Activated CD4-positive, alpha-beta T cell treated with anti-CD3 and anti-CD28 coated beads, Interleukin-2, amount 10 ng/mL, durations not matched to agents 24 days and 14 days (primary cell): ENCODE data around the gene PPFIA3. TPM values are rescaled to one million over a fixed set of nuclear protein-coding genes. Genes with fewer than 3 reads are reported as not detected.
"Not testable (repeated sequence)": the region's sequence is repeated elsewhere in the genome, so short reads cannot be mapped to it uniquely, and the experiment has no call there.

ENCODE experiments used
- DNase-seq: peaks from one replicate; pipeline ENCODE4 v3.0.0; 2022
- H3K27ac Mint-ChIP-seq: one replicate; pipeline ENCODE4 v1.8.0; 2022; ENCODE audit warnings: mild to moderate bottlenecking, mixed read lengths
- H3K27me3 Mint-ChIP-seq: one replicate; pipeline ENCODE4 v1.8.0; 2022; ENCODE audit warnings: mixed read lengths
- H3K36me3 Mint-ChIP-seq: one replicate; pipeline ENCODE4 v1.8.0; 2022; ENCODE audit warnings: low read depth, mild to moderate bottlenecking, mixed read lengths
- H3K4me1 Mint-ChIP-seq: one replicate; pipeline ENCODE4 v1.8.0; 2021; ENCODE audit warnings: mixed read lengths
- H3K4me3 Mint-ChIP-seq: one replicate; pipeline ENCODE4 v1.8.0; 2022; ENCODE audit warnings: mild to moderate bottlenecking, moderate library complexity, mixed read lengths
- H3K9me3 Mint-ChIP-seq: one replicate; pipeline ENCODE4 v1.8.0; 2021; ENCODE audit warnings: mixed read lengths
- intact Hi-C: fragments of 100-400 bp; cut with micrococcal nuclease; formaldehyde crosslinking; loops from one replicate; pipeline ENCODE4 v1.15.1; 2023
- total RNA-seq: library from RNA; stranded (reverse); gene quantifications from 2 replicates; pipeline ENCODE4 v1.2.3, GENCODE V29; 2022

Gene PPFIA3
- total RNA-seq, 1 donor from 2014 or later = 4.5 TPM

DNA sequence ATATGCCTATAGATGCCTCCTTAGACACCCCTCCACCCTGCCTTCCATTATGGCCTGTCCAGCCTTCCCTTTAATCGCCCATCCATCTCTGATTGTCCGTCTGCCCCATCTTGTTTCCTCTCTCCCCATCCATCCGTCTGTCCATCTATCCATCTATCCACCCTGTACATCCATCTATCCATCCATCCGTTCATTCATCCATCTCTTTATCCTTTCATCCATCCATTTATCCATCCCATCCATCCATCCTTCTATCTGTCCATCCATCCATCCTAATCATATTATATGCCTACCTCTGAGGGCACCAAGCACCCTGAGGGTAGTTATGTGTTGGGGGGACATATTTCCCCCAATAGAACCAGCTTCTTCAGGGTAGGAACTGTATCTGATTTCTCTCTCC lies 61.3 kb downstream of the PPFIA3 start:
- no peaks in the 10 kb centered on the region for H3K27me3 Mint-ChIP-seq
- DNase-seq = no peak
- intact Hi-C loops = no loop called here
- no peak overlapping the region for H3K4me3 Mint-ChIP-seq
- no peaks in the 10 kb centered on the region for H3K36me3 Mint-ChIP-seq
- peaks cover 4% of the 10 kb centered on the region for H3K4me1 Mint-ChIP-seq
- peaks cover 14% of the 10 kb centered on the region for H3K9me3 Mint-ChIP-seq
- no peak overlapping the region for H3K27ac Mint-ChIP-seq

DNA sequence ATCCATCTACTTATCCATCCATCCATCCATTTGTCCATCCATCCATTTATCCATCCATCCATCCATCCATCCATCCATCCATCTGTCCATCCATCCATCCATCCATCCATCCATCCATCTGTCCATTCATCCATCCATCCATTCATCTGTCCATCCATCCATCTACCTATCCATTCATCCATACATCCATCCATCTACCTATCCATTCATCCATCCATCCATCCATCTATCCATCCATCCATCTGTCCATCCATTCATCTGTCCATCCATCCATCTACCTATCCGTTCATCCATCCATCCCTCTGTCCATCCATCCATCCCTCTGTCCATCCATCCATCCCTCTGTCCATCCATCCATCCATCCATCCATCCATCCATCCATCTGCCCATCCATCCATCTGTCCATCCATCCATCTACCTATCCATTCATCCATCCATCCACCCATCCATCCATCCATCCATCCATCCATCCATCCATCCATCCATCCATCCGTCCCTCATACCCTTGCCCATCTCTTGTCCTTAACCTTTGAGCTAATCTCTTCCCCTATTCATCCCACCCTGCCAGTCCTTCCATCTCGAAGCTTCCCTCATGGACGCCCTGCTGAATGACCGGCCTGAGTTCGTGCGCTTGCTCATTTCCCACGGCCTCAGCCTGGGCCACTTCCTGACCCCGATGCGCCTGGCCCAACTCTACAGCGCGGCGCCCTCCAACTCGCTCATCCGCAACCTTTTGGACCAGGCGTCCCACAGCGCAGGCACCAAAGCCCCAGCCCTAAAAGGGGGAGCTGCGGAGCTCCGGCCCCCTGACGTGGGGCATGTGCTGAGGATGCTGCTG lies 62.9 kb downstream of the PPFIA3 start:
- H3K36me3 Mint-ChIP-seq, intact Hi-C loops, H3K27ac Mint-ChIP-seq, H3K4me3 Mint-ChIP-seq, DNase-seq, H3K27me3 Mint-ChIP-seq, H3K4me1 Mint-ChIP-seq: not testable (repeated sequence)
- peaks cover 14% of the 10 kb centered on the region for H3K9me3 Mint-ChIP-seq

DNA sequence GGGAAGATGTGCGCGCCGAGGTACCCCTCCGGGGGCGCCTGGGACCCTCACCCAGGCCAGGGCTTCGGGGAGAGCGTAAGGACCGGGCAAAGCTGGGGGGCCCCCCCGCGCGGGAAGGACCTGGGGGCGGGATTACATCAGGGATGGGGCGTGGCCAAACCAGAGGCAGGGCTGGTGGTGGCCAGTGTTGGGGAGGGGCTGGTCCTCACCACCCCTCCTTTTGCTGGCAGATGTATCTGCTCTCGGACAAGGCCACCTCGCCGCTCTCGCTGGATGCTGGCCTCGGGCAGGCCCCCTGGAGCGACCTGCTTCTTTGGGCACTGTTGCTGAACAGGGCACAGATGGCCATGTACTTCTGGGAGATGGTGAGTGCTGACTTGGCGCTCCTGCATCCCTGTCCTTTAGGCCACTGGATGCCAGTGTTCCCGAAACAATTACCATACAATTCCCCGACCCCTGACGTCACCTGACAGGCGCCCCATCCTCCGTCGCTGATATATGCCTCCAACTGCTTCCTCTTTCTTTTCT lies 63.6 kb downstream of the PPFIA3 start:
- Mint-ChIP-seq H3K27ac (no peak overlapping the region), H3K36me3 (no peaks in the 10 kb centered on the region), H3K4me3 (no peak overlapping the region), H3K27me3 (no peaks in the 10 kb centered on the region), H3K9me3 (peaks cover 14% of the 10 kb centered on the region), H3K4me1 (no peaks in the 10 kb centered on the region)
- intact Hi-C loops = no loop called here
- no peak for DNase-seq

DNA sequence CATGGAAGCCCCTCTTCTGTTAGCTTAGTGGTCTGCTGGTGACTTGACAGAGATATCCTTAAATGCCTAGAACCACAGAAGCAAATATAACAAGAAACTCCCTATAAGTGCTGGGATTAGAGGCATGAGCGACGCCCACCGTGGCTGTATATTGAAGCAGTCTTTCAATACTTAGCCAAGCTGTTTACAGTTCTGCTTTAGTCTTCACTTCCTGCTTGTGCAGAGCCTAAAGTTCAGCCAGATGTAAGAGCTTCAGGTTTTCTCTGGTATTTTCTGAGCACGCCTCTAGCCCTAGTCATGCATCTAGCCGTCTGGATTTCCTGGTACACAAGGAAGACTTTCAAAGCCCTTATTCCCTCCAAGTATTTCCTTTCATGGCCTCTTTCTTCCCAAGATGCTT lies 66.8 kb downstream of the PPFIA3 start:
- intact Hi-C loops = no loop called here
- H3K9me3 Mint-ChIP-seq = peaks cover 14% of the 10 kb centered on the region

DNA sequence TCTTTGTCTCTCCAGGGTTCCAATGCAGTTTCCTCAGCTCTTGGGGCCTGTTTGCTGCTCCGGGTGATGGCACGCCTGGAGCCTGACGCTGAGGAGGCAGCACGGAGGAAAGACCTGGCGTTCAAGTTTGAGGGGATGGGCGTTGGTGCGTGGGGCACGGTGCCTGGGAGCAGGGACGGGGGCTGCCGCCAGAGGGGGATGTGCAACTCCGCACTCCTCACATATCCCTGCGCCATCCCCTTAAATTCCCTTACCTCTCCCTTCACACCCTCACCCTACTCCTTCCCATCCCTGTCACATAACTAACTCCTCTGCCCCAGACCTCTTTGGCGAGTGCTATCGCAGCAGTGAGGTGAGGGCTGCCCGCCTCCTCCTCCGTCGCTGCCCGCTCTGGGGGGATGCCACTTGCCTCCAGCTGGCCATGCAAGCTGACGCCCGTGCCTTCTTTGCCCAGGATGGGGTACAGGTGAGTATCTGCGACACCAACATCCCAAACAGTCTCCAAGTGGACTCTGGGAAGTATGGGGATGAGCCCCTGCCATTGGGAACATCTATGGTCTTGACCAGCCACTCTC lies 69.4 kb downstream of the PPFIA3 start:
- intact Hi-C loops = no loop called here
- H3K4me3 Mint-ChIP-seq = no peak overlapping the region
- no peaks in the 10 kb centered on the region for H3K27me3 Mint-ChIP-seq
- DNase-seq = no peak
- no peak overlapping the region for H3K27ac Mint-ChIP-seq
- peaks cover 6% of the 10 kb centered on the region for H3K4me1 Mint-ChIP-seq
- peaks cover 4% of the 10 kb centered on the region for H3K9me3 Mint-ChIP-seq
- H3K36me3 Mint-ChIP-seq = no peaks in the 10 kb centered on the region

More for the DNA sequence above, 66.8 kb downstream of the PPFIA3 start:
- no peak for DNase-seq
- H3K27ac Mint-ChIP-seq = no peak overlapping the region
- no peaks in the 10 kb centered on the region for H3K27me3 Mint-ChIP-seq
- no peak overlapping the region for H3K4me3 Mint-ChIP-seq
- H3K4me1 Mint-ChIP-seq = peaks cover 6% of the 10 kb centered on the region
- no peaks in the 10 kb centered on the region for H3K36me3 Mint-ChIP-seq

DNA sequence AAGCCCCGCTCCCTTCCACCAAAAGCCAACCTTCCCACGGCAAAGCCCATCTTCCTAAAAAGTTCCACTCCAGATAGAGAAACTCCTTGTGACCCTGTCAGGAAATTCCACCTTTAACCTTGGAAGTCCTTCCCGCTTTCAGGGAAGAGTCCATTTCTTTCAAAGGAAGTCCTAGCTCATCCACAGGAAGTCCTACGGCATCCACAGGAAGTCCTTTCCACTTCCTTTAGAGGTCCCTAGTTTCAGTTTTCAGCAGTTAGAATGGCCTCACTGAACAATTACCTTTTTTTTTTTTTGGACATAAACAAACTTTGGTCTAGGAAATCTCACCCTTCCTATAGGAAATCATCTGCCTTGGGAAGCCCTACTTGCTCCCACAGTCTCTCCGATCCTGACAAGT lies 69.9 kb downstream of the PPFIA3 start:
- no peak overlapping the region for H3K4me3 Mint-ChIP-seq
- H3K4me1 Mint-ChIP-seq = peaks cover 6% of the 10 kb centered on the region
- no peaks in the 10 kb centered on the region for H3K27me3 Mint-ChIP-seq
- no peaks in the 10 kb centered on the region for H3K9me3 Mint-ChIP-seq
- DNase-seq = no peak
- H3K27ac Mint-ChIP-seq = no peak overlapping the region
- no peaks in the 10 kb centered on the region for H3K36me3 Mint-ChIP-seq
- intact Hi-C loops = no loop called here

DNA sequence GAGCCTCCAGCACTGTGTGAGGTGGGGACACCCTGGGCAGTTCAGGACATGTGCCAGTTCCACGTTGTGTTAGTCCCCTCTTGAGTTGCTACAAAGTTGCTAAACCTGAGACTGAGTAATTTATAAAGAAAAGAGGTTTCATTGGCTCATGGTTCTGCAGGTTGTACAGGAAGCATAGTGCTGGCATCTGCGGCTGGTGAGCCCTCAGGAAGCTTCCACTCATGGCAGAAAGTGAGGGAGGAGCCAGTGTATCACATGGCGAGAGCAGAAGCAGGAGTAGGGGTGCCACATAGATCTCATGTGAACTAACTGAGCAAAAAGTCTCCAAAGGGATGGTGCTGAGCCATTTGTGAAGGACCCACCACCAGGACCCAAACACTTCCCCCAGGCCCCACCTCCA lies 71.4 kb downstream of the PPFIA3 start:
- H3K36me3 Mint-ChIP-seq = no peaks in the 10 kb centered on the region

DNA sequence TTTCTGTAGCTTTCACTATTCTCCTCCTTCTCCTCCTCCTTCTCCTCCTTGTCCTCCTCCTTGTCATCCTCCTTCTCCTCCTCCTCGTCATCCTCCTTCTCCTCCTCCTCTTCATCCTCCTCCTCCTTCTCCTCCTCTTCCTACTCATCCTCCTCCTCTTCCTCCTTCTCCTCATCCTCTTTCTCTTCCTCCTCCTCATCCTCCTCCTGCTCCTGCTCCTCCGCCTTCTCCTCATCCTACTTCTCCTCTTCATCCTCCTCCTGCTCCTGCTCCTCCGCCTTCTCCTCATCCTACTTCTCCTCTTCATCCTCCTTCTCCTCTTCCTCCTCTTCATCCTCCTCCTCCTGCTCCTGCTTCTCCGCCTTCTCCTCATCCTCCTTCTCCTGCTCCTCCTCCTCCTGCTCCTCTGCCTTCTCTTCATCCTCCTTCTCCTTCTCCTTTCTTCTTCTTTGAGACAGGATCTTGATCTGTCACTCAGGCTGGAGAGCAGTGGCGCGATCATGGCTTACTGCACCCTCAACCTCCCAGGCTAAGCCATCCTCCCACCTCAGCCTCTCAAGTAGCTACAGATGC lies 74.6 kb downstream of the PPFIA3 start:
- DNase-seq = no peak
- no peaks in the 10 kb centered on the region for H3K36me3 Mint-ChIP-seq
- H3K9me3 Mint-ChIP-seq = no peaks in the 10 kb centered on the region
- H3K27ac Mint-ChIP-seq = no peak overlapping the region
- no peaks in the 10 kb centered on the region for H3K27me3 Mint-ChIP-seq
- peaks cover 6% of the 10 kb centered on the region for H3K4me1 Mint-ChIP-seq
- no peak overlapping the region for H3K4me3 Mint-ChIP-seq
- intact Hi-C loops = no loop called here

More for the DNA sequence above, 71.4 kb downstream of the PPFIA3 start:
- H3K27ac Mint-ChIP-seq = no peak overlapping the region
- H3K9me3 Mint-ChIP-seq = no peaks in the 10 kb centered on the region
- no peak for DNase-seq
- no peaks in the 10 kb centered on the region for H3K27me3 Mint-ChIP-seq
- intact Hi-C loops = no loop called here
- no peak overlapping the region for H3K4me3 Mint-ChIP-seq
- H3K4me1 Mint-ChIP-seq = peaks cover 6% of the 10 kb centered on the region

DNA sequence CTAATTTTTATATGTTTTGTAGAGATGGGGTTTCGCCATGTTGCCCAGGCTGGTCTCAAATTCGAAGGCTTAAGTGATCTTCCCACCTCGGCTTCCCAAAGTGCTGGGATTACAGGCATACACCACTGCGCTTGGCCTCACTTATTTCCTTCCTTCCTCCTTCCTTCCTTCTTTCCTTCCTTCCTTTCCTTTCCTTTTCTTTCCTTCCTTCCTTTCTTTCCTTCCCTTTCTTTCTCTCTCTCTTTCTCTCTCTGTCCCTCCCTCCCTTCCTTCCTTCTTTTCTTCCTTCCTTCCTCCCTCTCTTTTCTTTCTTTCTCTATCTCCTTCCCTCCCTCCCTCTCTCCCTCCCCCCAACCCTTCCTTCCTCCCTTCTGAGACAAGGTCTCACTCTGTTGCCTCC lies 75.1 kb downstream of the PPFIA3 start:
- intact Hi-C loops = no loop called here
- no peak for DNase-seq
- Mint-ChIP-seq H3K4me3 (no peak overlapping the region), H3K27me3 (no peaks in the 10 kb centered on the region), H3K36me3 (no peaks in the 10 kb centered on the region), H3K9me3 (no peaks in the 10 kb centered on the region), H3K4me1 (peaks cover 6% of the 10 kb centered on the region), H3K27ac (no peak overlapping the region)

DNA sequence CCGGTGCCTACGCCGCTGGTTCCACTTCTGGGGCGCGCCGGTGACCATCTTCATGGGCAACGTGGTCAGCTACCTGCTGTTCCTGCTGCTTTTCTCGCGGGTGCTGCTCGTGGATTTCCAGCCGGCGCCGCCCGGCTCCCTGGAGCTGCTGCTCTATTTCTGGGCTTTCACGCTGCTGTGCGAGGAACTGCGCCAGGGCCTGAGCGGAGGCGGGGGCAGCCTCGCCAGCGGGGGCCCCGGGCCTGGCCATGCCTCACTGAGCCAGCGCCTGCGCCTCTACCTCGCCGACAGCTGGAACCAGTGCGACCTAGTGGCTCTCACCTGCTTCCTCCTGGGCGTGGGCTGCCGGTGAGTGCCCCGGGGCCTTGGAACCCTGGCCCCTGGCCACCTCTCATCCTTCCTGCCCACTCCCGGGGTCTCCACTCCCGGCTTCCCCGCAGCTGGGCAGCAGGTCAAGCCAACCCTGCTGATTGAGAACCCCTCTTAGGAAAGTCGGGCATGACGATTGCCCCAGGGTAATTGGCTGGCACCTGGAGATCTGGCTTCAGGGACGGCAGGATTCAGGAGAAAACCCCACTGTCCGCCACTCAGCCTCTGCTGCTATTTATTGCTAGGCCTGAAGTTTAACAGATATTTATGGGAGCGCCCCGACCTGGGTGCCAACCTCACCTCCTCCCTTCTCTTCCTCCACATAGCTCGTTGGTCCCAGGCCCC lies 77.3 kb downstream of the PPFIA3 start:
- no peak for DNase-seq
- Mint-ChIP-seq H3K9me3 (no peaks in the 10 kb centered on the region), H3K4me1 (peaks cover 4% of the 10 kb centered on the region), H3K36me3 (no peaks in the 10 kb centered on the region), H3K27ac (no peak overlapping the region), H3K4me3 (no peak overlapping the region), H3K27me3 (peaks cover 3% of the 10 kb centered on the region)
- intact Hi-C loops = no loop called here

DNA sequence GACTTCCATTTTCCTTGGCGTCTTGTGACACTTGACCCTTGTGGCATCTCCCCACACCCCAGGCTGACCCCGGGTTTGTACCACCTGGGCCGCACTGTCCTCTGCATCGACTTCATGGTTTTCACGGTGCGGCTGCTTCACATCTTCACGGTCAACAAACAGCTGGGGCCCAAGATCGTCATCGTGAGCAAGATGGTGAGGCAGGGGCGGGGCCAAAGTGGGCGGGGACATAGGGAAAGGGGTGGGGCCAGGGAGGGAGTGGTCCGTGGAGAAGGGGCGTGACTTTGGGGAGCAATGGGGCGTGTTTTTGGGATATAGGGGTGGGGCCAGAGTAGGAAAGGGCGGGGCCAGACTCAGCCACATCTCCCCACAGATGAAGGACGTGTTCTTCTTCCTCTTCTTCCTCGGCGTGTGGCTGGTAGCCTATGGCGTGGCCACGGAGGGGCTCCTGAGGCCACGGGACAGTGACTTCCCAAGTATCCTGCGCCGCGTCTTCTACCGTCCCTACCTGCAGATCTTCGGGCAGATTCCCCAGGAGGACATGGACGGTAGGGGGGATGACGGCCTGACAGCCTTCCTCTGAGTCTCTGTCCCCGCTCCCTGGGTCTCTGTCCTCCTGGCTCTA lies 81.0 kb downstream of the PPFIA3 start:
- H3K36me3 Mint-ChIP-seq = no peaks in the 10 kb centered on the region
- H3K27me3 Mint-ChIP-seq = peaks cover 3% of the 10 kb centered on the region
- no peak for DNase-seq
- intact Hi-C loops = no loop called here
- H3K4me3 Mint-ChIP-seq = no peak overlapping the region
- H3K9me3 Mint-ChIP-seq = no peaks in the 10 kb centered on the region
- H3K4me1 Mint-ChIP-seq = peaks cover 4% of the 10 kb centered on the region
- H3K27ac Mint-ChIP-seq = no peak overlapping the region
